GM06990 (cell line): ENCODE measurements around the gene OR8B3.
"Not testable (repeated sequence)": the region's sequence is repeated elsewhere in the genome, so short reads cannot be mapped to it uniquely, and the experiment has no call there.

Source experiments
- DNase-seq: peaks from one replicate; pipeline ENCODE4 v3.0.0-alpha.2; 2011; ENCODE audit not compliant: insufficient read length; ENCODE audit errors: extremely low read depth
- H3K27me3 ChIP-seq: replicated peaks from 2 replicates; pipeline ENCODE4 v1.6.0; 2011; ENCODE audit warnings: low read length; ENCODE audit not compliant: control insufficient read depth, insufficient read depth
- H3K36me3 ChIP-seq: 2 replicates; pipeline ENCODE4 v1.5.1; 2011; ENCODE audit warnings: low read length; ENCODE audit not compliant: control insufficient read depth, insufficient read depth
- H3K4me3 ChIP-seq: replicated peaks from 2 replicates; pipeline ENCODE4 v1.5.1; 2011; ENCODE audit warnings: low read depth, mild to moderate bottlenecking, control low read depth, low read length
- CTCF ChIP-seq: IDR thresholded peaks from 2 replicates; pipeline ENCODE4 v1.5.1; 2011; ENCODE audit warnings: low read length, control low read depth, mild to moderate bottlenecking, inconsistent platforms; ENCODE audit not compliant: insufficient read depth, poor library complexity, severe bottlenecking

OR8B3 gene

GRCh38 chr11:124415356-124415923 is 16.6 kb upstream of the OR8B3 start:
- no peak for DNase-seq
- TF ChIP-seq CTCF, result peak; percentile 57
- Histone ChIP-seq H3K36me3 (no peaks in the 10 kb centered on the region), H3K27me3 (no peaks in the 10 kb centered on the region), H3K4me3 (no peak overlapping the region)

GRCh38 chr11:124409906-124410305 is 11.1 kb upstream of the OR8B3 start:
- H3K27me3 ChIP-seq, result no peaks in the 10 kb centered on the region

GRCh38 chr11:124405581-124405980 is 6.8 kb upstream of the OR8B3 start:
- no peaks in the 10 kb centered on the region for H3K36me3 ChIP-seq
- no peaks in the 10 kb centered on the region for H3K27me3 ChIP-seq
- DNase-seq, result no peak
- TF ChIP-seq CTCF, result no peak
- H3K4me3 ChIP-seq, result no peak overlapping the region

More at GRCh38 chr11:124409906-124410305, 11.1 kb upstream of the OR8B3 start:
- no peak for DNase-seq
- no peak for TF ChIP-seq CTCF
- Histone ChIP-seq H3K4me3 (no peak overlapping the region), H3K36me3 (no peaks in the 10 kb centered on the region)

GRCh38 chr11:124403186-124403585 is 4.4 kb upstream of the OR8B3 start:
- H3K27me3 ChIP-seq, H3K36me3 ChIP-seq, H3K4me3 ChIP-seq, DNase-seq: not testable (repeated sequence)

- H3K36me3 ChIP-seq, result no peaks in the 10 kb centered on the region
- H3K27me3 ChIP-seq, result no peaks in the 10 kb centered on the region
- no peak overlapping the region for H3K4me3 ChIP-seq
- peak; percentile 87 for TF ChIP-seq CTCF
- peak; percentile 11 for DNase-seq
Observed at GRCh38 chr11:124402326-124402922, 3.6 kb upstream of the OR8B3 start.

GRCh38 chr11:124396847-124397246 is 2.0 kb downstream of the OR8B3 start:
- not testable (repeated sequence) for H3K36me3 ChIP-seq, DNase-seq, H3K4me3 ChIP-seq, H3K27me3 ChIP-seq

- H3K4me3 ChIP-seq, result no peak overlapping the region
- DNase-seq, result no peak
- no peak for TF ChIP-seq CTCF
Observed at GRCh38 chr11:124394408-124394807, 4.4 kb downstream of the OR8B3 start.

More at GRCh38 chr11:124394408-124394807, 4.4 kb downstream of the OR8B3 start:
- H3K27me3 ChIP-seq, result no peaks in the 10 kb centered on the region
- no peaks in the 10 kb centered on the region for H3K36me3 ChIP-seq
